Stimulated activated CD4-positive, alpha-beta T cell treated with anti-CD3 and anti-CD28 coated beads, TNF-alpha, amount 100 ng/mL, for 1 hour (primary cell): ENCODE results near the gene TYK2.
A peak's percentile ranks its signal among the peaks of the same experiment; 100 is the strongest.

Source experiments
- DNase-seq, 3 donors: peaks; one replicate each; pipeline ENCODE4 v3.0.0-alpha.2; 2020; ENCODE audit warnings: low read depth in 3 of 3, low spot score in 1 of 3

TYK2 gene

DNA sequence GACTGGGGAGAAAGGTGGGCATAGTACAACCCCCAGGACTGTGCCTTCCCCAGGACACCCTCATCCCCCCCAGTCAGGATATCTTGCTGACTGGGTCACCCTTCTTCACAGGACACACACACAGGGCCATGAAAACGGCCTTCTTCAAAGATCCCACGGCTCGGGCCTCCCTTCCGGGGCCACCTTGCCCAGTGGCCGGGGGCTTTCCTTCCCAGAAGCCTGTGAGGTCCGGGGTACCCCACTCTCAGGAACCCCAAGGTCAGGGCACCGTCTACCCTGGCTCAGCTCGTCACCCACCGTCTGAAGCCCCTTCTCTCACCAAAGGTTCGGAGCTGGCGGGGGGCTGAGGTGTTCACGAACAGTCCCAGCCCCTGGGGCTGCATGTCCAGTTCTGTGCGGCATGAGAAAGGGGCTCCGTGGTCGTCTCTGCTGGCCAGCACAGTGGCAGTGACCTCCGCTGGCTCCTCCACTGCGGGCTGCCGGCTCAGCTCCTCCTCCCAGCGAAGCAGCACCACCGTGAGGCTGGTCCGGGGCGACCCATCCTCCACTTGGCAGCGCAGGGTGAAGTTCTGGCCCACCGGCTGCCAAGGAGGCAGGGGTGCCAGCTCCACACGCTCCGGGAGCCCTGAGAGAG lies 44.9 kb downstream of the TYK2 start:
- DNase-seq = no peak

DNA sequence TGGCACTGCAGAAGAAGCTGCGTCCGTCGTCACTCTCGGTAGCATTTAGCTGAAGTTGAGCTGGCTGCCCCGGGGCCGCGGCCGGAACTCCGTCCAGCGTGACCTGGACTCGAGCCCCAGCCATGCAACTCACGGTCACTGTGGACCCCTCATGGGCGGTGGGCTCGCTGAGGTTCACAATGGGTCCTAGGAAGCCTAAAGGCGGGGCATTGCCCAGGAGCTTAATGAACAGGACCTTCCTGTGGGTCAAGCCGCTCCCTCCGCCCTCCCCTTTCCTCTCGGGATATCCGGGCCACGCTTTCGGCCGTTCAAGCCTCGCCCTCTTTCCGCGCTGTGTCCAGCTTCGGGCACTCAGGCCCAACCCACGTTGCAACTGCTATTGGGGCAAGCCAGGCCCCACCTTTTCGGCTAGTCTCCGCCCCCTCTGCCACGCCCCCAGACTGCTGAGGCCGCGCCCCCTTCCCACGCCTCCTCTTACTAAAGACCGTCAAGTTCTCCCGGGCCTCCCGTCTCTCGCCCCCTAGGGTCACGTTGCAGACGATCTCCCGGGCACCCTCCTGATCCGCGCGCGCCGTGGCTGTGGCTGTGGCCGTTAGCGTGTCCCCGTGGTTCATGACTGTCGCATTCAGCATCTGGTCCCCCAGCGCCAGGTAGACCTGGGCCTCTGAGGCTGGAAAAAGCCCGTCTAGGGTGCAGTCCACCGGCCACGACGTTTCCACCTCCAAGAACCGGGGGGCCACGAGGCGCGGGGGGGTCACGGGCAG lies 45.6 kb downstream of the TYK2 start:
- DNase-seq = no peak

DNA sequence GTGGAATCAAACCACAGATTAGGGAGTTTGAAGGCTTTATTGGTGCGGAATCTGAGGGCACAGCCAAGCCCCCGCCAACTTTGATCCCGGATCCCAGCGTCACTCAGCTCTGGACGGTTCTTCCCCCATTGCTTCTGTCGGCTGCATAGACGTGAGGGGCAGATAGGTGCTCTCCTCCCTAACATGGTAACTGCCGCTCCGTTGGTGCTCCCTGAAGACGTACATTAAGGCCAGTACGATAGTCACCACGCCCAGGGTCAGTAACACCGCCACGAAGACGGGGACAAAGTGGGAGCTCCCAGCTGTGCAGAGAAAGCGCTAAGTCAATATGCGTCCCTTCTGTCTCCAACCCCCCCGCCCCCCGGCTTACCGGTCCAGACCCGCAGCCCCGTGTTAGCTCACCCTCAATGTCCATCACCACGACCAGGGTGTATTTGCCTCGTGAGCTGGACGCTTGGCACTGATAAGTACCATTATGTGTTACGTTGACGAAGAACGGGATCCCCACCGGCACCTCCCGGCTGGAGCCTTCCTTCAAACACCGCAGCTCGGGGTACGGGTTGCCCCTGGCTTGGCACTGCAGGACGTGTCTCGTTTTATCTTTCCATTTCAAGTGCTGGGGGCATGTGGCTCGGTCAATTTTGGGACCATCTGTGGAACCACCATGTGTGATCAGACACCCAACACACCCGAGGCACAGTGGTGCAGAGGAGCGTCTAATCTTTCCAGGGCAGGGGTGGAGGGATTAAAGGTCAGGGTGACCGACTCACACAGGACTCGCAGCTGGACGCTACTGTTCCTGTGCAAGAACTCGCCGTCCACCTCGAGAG lies 46.4 kb downstream of the TYK2 start:
- DNase-seq = no peak

DNA sequence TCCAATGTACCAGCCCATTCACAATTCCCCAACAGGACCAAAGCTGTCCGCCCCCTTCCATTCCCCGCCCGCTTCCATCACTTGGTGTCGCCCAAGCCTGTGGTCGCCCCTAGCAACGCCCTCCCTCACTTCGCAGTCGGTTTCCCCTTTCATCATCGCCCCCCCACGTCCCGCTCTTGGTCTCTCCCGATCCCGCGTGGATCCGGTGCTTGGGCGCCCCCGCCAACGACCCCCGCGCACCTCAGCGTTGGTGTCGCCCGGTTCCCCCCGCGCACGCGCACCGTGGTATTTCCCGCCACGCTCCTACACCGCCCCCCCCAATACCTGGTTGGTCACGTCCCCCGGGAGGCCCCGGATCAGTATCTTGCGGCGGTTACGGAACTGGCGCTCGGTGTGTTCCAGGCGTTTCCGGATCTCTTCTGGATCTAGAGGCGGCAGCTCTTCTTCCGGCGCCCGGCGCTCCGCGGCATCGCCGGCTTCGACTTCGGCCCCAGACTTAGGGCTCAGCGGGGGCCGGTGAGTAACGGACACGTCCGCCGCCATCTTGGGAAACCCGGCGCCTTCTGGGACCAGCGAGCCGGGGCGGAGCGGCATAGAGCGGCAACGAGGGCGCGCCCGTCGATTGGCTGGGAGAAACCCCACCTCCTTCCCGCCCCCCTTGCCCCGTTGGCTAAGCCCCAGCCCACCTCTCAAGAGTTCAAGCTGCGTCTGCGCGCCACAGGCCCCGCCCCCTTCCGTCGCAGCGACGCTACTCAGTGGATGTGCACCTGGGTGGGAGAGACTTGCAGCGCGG lies 47.2 kb downstream of the TYK2 start, which contains the start of gene RAVER1:
RAVER1 (minus strand) TSS at position 565 of the 793 bp plus-strand sequence; CDS start at position 543, 22 bp downstream.
- DNase-seq = peak; percentile 94 to 96 (median 95)

DNA sequence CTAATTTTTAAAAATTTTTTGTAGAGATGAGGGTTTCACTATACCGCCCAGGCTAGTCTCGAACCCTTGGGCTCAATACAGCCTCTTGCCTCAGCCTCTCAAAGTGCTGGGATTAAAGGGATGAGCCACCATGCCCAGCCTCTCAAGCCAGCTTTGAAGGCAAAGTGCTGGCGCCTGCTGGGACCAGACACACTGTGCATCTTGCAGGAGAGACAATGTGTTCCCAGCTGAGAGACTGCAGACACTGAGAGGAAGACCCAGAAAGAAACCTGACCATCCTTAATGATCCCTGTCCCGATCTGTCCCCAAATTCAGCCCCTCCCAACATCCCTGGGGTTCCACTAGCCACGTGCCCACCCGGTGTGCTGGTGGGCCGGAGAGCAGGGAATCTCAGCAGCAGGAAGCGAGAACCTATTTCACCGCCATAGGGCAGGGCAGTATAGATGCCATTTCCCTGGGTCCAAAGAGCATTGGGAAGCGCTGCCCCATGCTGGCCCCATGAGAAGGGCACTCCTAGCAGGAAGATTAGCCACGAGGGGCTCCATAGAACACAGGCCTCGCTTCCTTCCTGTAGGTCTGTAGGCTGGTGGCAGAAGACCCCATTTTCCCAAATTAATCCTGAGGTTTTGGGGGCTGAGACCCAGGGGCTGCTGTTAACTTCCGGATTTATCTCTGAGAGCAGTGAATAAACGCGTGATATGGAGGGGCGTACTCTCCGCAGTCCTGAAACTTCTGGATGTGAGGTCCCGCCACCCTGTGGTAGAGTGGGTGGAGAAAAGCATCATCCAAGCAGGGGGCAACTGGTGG lies 48.0 kb downstream of the TYK2 start:
- DNase-seq = no peak

DNA sequence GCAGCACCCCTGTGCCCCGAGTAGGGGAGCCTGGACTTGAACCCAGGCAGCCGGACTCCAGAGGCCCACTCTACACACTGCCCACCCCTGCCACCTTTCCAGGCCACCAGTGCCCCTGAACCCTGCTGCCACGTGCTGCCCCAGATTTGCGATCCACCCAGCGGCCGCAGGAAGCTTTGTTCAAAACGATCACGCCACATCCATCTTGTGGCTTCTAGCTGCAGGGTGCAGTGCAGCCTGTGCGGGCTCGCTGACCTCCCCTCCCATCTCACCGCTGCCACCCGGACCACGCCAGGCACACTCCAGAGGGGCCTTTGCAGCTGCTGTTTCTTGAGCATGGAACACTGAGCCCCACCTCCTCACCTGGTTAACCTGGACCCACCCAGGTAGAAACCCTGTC lies 50.8 kb downstream of the TYK2 start:
- no peak for DNase-seq

DNA sequence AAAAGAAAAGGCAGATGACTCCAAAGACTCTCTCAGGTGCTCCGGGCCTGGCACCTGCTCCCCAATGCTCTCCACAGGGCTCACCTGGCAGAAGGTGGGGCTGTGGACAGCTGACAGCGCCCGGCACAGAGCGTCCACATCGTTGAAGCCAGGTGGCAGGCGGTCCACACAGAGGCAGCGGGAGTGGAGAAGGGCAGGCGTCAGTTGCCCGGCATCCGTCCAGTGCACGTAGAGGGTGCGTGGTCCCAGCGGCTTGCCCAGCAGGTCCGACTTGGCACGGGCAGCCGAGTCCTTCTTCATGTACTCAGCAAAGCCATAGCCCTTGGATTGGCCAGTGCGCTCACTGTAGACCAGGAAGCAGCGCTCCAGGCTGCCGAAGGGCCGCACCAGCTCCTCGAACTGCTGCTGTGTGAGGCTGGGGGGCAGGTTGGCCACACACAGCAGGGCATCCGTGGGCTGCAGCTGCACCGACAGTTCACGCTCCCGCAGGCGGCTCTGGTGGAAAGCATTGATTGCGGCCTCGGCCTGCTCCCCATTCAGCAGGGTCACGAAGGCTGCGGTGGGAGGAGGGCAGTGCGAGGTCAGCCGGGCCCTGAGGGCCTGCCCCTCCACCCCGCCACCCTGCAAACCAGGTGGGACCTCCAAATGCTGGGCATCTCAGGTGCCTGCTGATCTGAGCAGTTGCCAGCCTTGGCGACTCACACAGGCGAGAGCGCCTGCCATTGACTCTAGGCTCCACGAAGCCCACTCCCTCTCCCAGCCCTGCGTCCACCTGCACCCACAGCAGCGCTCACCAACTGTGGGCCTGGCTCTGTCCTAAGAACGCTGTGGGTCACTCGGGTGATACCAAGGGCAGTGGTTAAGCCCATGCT lies 51.6 kb downstream of the TYK2 start:
- no peak for DNase-seq

DNA sequence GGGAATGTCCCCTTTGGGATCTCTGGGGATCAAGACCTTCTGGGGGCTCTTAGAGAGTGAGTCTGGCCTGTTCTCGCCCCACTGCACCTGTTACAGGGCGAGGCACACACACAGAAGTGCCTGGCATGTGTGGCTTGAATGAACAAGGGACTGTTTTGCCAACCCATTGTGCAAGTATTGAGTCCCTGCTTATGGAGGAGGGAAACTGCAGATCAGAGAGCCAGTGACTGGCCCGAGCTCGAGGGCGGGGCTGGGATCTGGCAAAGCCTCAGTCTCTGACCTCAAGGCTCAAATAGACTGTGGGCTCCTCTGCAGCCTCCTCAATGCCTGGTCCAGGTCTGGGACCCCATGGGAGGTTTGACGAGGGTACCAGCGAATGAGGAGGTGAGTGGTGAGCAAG lies 52.6 kb downstream of the TYK2 start:
- DNase-seq = no peak

DNA sequence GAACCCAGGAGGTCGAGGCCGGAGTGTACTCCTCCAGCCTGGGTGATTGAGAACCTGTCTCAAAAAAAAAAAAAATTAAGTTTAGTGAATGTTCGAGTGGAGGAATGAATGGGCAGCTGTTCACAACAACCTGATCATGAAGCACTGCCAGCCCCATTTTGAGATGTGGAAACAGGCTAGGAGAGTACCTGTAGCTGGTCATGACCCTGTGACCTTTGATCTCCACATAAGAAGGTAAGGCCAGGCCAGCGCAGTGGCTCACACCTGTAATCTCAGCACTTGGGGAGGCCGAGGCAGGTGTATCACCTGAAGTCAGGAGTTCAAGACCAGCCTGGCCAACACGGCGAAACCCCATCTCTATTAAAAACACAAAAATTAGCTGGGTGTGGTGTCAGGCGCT lies 54.6 kb downstream of the TYK2 start:
- no peak for DNase-seq

DNA sequence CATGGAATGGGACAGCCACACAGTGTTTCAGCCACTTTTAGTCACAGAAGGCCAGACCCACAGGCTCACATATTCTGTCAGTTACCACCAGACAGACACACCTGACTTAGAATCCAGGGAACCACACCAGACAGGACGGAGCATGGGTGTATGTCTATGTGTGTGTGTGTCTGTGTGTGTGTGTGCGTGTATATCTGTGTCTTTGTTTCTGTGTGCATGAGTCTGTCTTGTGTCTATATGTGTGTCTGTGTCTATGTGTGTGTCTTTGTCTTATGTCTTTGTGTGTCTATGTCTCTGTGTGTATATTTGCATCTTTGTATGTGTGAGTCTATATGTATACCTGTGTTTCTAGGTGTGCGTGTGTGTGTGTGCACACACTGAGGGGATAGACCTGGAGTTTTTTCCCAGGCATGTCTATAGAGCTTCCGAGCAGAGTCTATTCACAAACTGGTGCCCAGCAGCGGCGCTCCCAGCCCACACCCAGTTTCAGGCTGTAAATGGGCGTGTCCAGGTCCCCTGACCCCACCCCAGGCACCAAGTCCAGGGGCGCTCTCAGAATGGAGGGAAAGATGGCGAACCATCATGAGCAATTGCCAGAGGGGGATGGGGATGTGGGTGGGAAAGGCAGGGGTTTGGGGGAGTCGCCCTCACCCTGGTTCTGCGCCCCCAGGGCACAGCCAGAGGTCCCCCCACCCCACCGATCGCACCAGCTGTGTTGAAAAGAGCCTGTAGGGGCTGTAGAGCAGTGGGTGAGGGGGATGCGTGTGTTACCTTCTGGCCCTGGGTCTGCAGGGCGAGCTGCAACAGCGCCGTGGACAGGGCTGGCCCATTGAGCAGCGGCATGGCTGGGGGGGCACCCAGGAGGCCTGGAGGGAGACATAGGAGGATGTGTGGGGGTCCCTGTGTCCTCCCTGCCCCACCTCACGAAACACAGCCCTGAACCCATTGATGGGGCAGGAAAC lies 58.2 kb downstream of the TYK2 start:
- no peak for DNase-seq

DNA sequence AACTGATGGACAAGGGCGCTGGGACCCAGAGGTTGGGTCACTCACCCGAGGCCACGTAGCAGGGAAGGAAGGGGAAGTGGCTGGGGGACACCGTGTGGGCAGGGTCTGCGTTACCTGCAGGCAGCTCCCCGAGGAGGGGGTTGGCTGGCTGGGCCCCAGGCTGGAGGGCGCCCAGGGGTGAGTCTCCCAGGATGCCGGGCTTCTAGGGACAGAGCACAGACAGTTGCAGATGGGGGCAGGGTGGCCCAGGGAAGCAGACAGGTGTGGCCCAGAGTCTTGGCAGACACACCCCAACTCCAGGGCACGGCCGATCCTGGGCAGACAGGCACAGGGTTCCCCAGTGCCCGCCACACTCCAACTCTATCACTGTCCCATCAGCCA lies 59.0 kb downstream of the TYK2 start:
- no peak for DNase-seq

DNA sequence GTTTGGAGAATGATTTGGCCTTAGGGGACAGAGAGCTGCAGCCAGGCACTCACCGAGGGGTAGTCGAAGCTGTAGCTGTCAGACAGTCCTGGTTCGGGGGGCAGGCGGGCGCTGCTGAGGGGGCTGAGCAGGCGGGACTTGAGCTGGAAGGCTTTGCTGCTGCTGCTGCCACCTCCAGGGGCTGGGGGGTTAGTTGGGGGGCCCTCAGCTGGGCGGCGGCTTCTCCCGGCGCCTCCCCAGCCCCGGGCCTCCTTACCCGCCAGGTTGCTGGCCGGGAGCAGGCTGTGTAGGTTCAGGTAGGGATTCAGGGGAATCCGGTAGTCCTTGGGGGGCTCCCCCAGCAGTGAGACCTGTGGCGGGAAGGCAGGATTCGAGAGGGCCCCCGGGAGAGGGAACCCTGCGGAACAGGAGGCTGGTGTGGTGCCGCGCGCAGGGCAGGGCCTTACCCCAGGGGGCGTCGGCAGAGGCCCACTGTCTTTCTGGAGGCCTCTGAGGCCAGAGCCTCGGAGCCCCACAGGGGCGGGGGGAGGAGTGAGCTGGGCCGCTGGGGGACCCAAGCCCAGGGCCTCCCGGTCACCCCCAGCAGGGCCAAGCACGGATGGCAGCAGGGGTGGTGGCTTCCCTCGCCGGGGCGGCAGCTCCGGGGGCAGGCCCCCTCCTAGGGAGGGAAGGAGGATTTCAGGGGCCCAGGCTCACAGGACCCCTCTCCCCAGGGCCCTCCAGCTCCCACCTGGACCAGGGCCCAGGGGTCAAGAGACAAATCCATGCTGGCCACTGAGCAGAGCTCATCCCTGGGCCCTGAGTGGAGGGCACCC lies 59.6 kb downstream of the TYK2 start:
- DNase-seq = no peak

DNA sequence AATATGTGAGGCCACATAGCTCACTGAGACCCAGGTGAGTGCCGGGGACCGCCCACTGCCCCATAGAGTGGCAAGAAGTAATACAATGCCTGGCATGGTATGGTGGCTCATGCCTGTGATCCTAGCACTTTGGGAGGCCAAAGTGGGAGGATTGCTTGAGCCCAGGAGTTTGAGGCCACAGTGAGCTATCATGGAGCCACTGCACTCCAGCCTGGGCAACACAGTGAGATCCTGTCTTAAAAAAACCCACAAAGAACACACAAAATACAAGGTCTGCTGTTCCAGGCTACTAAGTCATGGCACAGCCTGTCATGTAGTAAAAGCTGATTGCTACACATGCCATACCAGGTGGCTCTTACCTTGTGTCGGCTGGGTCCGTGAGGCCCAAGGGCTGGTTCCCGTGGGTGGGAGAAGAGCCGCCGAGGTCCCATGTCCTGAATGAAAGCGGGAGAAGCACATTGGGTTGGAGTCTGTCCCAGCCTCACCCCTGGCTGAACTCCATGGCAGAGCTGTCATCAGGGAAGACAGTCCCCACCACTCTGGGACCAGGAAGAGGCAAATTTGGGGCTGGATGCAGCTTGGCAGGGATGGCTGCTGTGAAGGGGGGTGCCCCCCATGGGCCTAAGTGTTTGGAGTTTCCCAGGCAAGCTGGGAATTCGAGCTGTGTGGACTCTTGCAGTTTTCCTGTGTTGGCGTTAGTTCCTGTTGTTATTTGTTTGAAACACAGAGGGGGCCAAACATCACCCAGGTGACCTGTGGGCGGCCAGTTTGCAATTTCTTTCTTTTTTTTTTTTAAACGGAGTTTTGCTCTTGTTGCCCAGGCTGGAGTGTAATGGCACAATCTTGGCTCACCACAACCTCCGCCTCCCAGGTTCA lies 61.3 kb downstream of the TYK2 start:
- DNase-seq = no peak

DNA sequence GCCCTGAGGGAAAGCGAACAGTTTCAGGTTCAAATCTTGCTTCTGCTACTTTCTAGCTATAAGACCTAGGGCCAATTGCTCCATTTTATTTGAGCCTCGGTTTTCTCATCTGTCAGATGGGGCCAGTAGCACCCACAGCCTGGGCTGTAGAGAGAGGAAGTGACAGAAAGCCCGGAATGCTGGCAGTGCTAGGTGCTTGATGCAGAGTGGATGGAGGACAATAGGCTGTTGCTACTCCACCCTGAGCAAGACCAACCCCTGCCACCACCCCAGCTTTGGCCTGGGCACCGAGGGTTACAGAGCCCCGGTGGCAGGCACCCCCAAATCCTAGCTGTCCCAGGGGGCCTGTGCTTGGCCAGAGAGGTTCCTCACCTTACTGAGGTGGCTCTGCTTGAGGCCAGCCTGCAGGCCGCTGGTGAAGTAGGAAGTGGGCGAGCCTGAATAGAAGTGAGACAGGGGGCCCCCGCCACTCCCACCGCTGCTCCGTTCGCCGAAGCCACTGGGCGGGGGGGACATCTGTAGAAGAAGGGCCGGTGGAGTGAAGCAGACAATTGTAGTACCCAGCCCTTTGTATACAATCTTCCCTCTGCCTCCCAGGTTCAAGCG lies 62.4 kb downstream of the TYK2 start:
- DNase-seq = no peak

DNA sequence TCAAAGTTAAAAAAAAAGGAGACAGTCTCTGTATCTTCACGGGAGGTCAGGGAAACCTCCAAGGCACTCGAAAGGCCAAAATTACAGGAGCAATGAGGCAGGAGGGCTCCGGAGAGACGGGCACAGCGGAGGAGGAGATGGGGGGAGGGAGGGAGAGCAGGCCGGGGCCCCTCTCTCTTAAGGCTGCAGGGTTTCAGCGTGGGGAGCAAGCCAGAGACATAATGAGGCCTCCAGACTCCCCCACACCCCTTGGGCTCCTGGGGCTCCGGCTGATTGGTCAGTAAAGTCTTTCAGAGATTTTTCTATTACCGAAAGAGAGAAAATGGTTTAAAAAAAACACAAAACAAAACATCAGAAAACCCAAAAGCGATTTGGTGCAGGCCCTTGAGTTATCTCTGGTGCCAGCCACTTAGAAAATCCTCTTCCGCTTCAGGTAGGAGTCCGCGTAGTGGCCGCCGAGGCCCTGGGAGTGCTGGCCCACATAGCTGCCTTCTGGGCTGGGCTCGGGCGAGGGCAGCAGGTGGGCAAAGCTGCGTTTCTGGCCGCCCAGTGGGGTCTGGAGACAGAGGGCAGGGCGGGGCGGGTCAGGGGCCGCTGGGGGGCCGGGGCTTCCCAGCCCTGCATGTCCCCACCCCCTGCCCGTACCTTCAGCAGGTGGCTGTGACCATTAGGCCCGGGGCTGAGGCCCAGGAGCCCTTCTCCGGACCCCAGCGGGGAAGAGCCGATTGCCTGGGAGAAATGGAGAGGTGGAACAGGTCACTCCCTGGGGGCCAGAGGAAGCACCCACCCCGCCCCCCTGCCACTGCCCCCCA lies 63.1 kb downstream of the TYK2 start:
- no peak for DNase-seq
